ENCODE results near the gene BCAP31.

Gene BCAP31

GRCh38 chrX:153726286-153727122 lies 2.3 kb upstream of the BCAP31 start:
- TF ChIP-seq JUND (IDR thresholded peaks at IDR 0.05; ENCODE audit: low read depth) = no peak
- in situ Hi-C loops (cut with HindIII; ENCODE audit: low pct_unique_long_range_greater_than_20kb, low sequenced_read_pairs) = no loop called here
- DNase-seq (ENCODE audit: low read depth in 1 of 2, low spot score in 1 of 2) = no peak

- in situ Hi-C loops (cut with HindIII; ENCODE audit: low pct_unique_long_range_greater_than_20kb, low sequenced_read_pairs) = no loop called here
- no peak for DNase-seq (ENCODE audit: low read depth in 1 of 2, low spot score in 1 of 2)
- no peak for TF ChIP-seq JUND (IDR thresholded peaks at IDR 0.05; ENCODE audit: low read depth)
Observed at GRCh38 chrX:153725832-153726285, 1.7 kb upstream of the BCAP31 start.

GRCh38 chrX:153725039-153725831 lies 1.0 kb upstream of the BCAP31 start:
- TF ChIP-seq JUND (IDR thresholded peaks at IDR 0.05; ENCODE audit: low read depth) = no peak
- in situ Hi-C loops (cut with HindIII; ENCODE audit: low pct_unique_long_range_greater_than_20kb, low sequenced_read_pairs) = no loop called here

GRCh38 chrX:153723351-153724251 lies 586 bp downstream of the BCAP31 start:
- TF ChIP-seq JUND (IDR thresholded peaks at IDR 0.05; ENCODE audit: low read depth) = no peak
- in situ Hi-C loops (cut with HindIII; ENCODE audit: low pct_unique_long_range_greater_than_20kb, low sequenced_read_pairs) = no loop called here
- peak in 1 of 2 experiments; percentile 44 for DNase-seq (ENCODE audit: low read depth in 1 of 2, low spot score in 1 of 2)

More at GRCh38 chrX:153725039-153725831, 1.0 kb upstream of the BCAP31 start:
- no peak for DNase-seq (ENCODE audit: low read depth in 1 of 2, low spot score in 1 of 2)

GRCh38 chrX:153722704-153723350 lies 1.4 kb downstream of the BCAP31 start:
- DNase-seq (ENCODE audit: low read depth in 1 of 2, low spot score in 1 of 2) = peak in 1 of 2 experiments; percentile 45
- in situ Hi-C loops (cut with HindIII; ENCODE audit: low pct_unique_long_range_greater_than_20kb, low sequenced_read_pairs) = no loop called here
- no peak for TF ChIP-seq JUND (IDR thresholded peaks at IDR 0.05; ENCODE audit: low read depth)

- DNase-seq (ENCODE audit: low read depth in 1 of 2, low spot score in 1 of 2) = no peak
- in situ Hi-C loops (cut with HindIII; ENCODE audit: low pct_unique_long_range_greater_than_20kb, low sequenced_read_pairs) = no loop called here
- no peak for TF ChIP-seq JUND (IDR thresholded peaks at IDR 0.05; ENCODE audit: low read depth)
Observed at GRCh38 chrX:153719701-153720100, 4.5 kb downstream of the BCAP31 start.

- TF ChIP-seq JUND (IDR thresholded peaks at IDR 0.05; ENCODE audit: low read depth) = no peak
- in situ Hi-C loops (cut with HindIII; ENCODE audit: low pct_unique_long_range_greater_than_20kb, low sequenced_read_pairs) = no loop called here
- DNase-seq (ENCODE audit: low read depth in 1 of 2, low spot score in 1 of 2) = no peak
Observed at GRCh38 chrX:153719238-153719637, 4.9 kb downstream of the BCAP31 start.

- in situ Hi-C loops (cut with HindIII; ENCODE audit: low pct_unique_long_range_greater_than_20kb, low sequenced_read_pairs) = no loop called here
- no peak for TF ChIP-seq JUND (IDR thresholded peaks at IDR 0.05; ENCODE audit: low read depth)
- no peak for DNase-seq (ENCODE audit: low read depth in 1 of 2, low spot score in 1 of 2)
Observed at GRCh38 chrX:153717445-153717844, 6.7 kb downstream of the BCAP31 start.

GRCh38 chrX:153714256-153714655 lies 9.9 kb downstream of the BCAP31 start:
- no peak for DNase-seq (ENCODE audit: low read depth in 1 of 2, low spot score in 1 of 2)
- in situ Hi-C loops (cut with HindIII; ENCODE audit: low pct_unique_long_range_greater_than_20kb, low sequenced_read_pairs) = no loop called here
- TF ChIP-seq JUND (IDR thresholded peaks at IDR 0.05; ENCODE audit: low read depth) = no peak

GRCh38 chrX:153709726-153710674 lies 14.2 kb downstream of the BCAP31 start:
- no peak for DNase-seq (ENCODE audit: low read depth in 1 of 2, low spot score in 1 of 2)
- no peak for TF ChIP-seq JUND (IDR thresholded peaks at IDR 0.05; ENCODE audit: low read depth)
- in situ Hi-C loops (cut with HindIII; ENCODE audit: low pct_unique_long_range_greater_than_20kb, low sequenced_read_pairs) = no loop called here

- peak in 1 of 2 experiments; percentile 49 for DNase-seq (ENCODE audit: low read depth in 1 of 2, low spot score in 1 of 2)
- TF ChIP-seq JUND (IDR thresholded peaks at IDR 0.05; ENCODE audit: low read depth) = no peak
- in situ Hi-C loops (cut with HindIII; ENCODE audit: low pct_unique_long_range_greater_than_20kb, low sequenced_read_pairs) = no loop called here
Observed at GRCh38 chrX:153708415-153708814, 15.8 kb downstream of the BCAP31 start.
